Measurements from ENCODE around the gene WNK2.

The WNK2 gene

GRCh38 chr9:93207326-93207814 is 23.4 kb downstream of the WNK2 start:
- H3K4me3 ChIP-seq (ENCODE audit: control insufficient read depth, low read depth, low read length): no peak overlapping the region
- peak; percentile 34 for DNase-seq (ENCODE audit: low read depth)
- TF ChIP-seq CTCF (conservative IDR thresholded peaks at IDR 0.05; ENCODE audit: control insufficient read depth, insufficient read depth, low read depth, low read length): no peak

- H3K4me3 ChIP-seq (ENCODE audit: control insufficient read depth, low read depth, low read length): no peak overlapping the region
- no peak for DNase-seq (ENCODE audit: low read depth)
- TF ChIP-seq CTCF (conservative IDR thresholded peaks at IDR 0.05; ENCODE audit: control insufficient read depth, insufficient read depth, low read depth, low read length): no peak
Measured at GRCh38 chr9:93207860-93208734, 24.2 kb downstream of the WNK2 start.

- no peak overlapping the region for H3K4me3 ChIP-seq (ENCODE audit: control insufficient read depth, low read depth, low read length)
- no peak for TF ChIP-seq CTCF (conservative IDR thresholded peaks at IDR 0.05; ENCODE audit: control insufficient read depth, insufficient read depth, low read depth, low read length)
- DNase-seq (ENCODE audit: low read depth): no peak
Measured at GRCh38 chr9:93209097-93209496, 25.2 kb downstream of the WNK2 start.

GRCh38 chr9:93209576-93210323 is 25.8 kb downstream of the WNK2 start:
- DNase-seq (ENCODE audit: low read depth): no peak
- H3K4me3 ChIP-seq (ENCODE audit: control insufficient read depth, low read depth, low read length): no peak overlapping the region
- no peak for TF ChIP-seq CTCF (conservative IDR thresholded peaks at IDR 0.05; ENCODE audit: control insufficient read depth, insufficient read depth, low read depth, low read length)

- DNase-seq (ENCODE audit: low read depth): no peak
- H3K4me3 ChIP-seq (ENCODE audit: control insufficient read depth, low read depth, low read length): no peak overlapping the region
- TF ChIP-seq CTCF (conservative IDR thresholded peaks at IDR 0.05; ENCODE audit: control insufficient read depth, insufficient read depth, low read depth, low read length): no peak
Measured at GRCh38 chr9:93210324-93210973, 26.5 kb downstream of the WNK2 start.

- H3K4me3 ChIP-seq (ENCODE audit: control insufficient read depth, low read depth, low read length): no peak overlapping the region
- no peak for DNase-seq (ENCODE audit: low read depth)
- TF ChIP-seq CTCF (conservative IDR thresholded peaks at IDR 0.05; ENCODE audit: control insufficient read depth, insufficient read depth, low read depth, low read length): no peak
Measured at GRCh38 chr9:93210974-93211653, 27.2 kb downstream of the WNK2 start.
